Duodenal mucosa (tissue), 2 donors: Measurements from ENCODE around the gene HOXD4.

Experiments
- H3K27ac ChIP-seq: one replicate; pipeline ENCODE4 v1.7.0; 2013; ENCODE audit warnings: low read depth, low read length
- H3K27me3 ChIP-seq, 2 donors: one replicate each; pipeline ENCODE4 v1.7.0; 2013; ENCODE audit warnings: low read length in 2 of 2, control low read depth in 1 of 2; ENCODE audit not compliant: insufficient read depth in 2 of 2, control insufficient read depth in 1 of 2
- H3K36me3 ChIP-seq, 2 donors: one replicate each; pipeline ENCODE4 v1.7.0; 2013; ENCODE audit warnings: low read length in 2 of 2, control low read depth in 1 of 2; ENCODE audit not compliant: insufficient read depth in 2 of 2, control insufficient read depth in 1 of 2
- H3K4me1 ChIP-seq, 2 donors: one replicate each; pipeline ENCODE4 v1.7.0; 2013; ENCODE audit warnings: low read length in 2 of 2, control low read depth in 1 of 2; ENCODE audit not compliant: insufficient read depth in 2 of 2, control insufficient read depth in 1 of 2
- H3K4me3 ChIP-seq, 2 donors: one replicate each; pipeline ENCODE4 v1.7.0; 2013; ENCODE audit warnings: low read length in 2 of 2, low read depth in 1 of 2
- H3K9ac ChIP-seq, 2 donors: one replicate each; pipeline ENCODE4 v1.7.0; 2013; ENCODE audit warnings: low read length in 2 of 2, low read depth in 1 of 2
- H3K9me3 ChIP-seq, 2 donors: one replicate each; pipeline ENCODE4 v1.7.0; 2013; ENCODE audit warnings: low read length in 2 of 2, control low read depth in 1 of 2; ENCODE audit not compliant: control insufficient read depth in 1 of 2

Gene HOXD4

GRCh38 chr2:176181551-176181950, 30.2 kb downstream of the HOXD4 start:
- no peaks in the 10 kb centered on the region for H3K4me1 ChIP-seq
- H3K9ac ChIP-seq = no peak overlapping the region
- H3K27me3 ChIP-seq = peaks cover 48 to 71% of the 10 kb centered on the region in 2 donors
- no peaks in the 10 kb centered on the region for H3K9me3 ChIP-seq
- H3K36me3 ChIP-seq = no peaks in the 10 kb centered on the region
- no peak overlapping the region for H3K4me3 ChIP-seq
- no peak overlapping the region for H3K27ac ChIP-seq

- Histone ChIP-seq H3K9me3 (no peaks in the 10 kb centered on the region), H3K4me1 (peaks cover 8 to 9% of the 10 kb centered on the region in 2 donors), H3K27me3 (peaks cover 37 to 71% of the 10 kb centered on the region in 2 donors), H3K36me3 (no peaks in the 10 kb centered on the region), H3K9ac (no peak overlapping the region), H3K4me3 (no peak overlapping the region), H3K27ac (no peak overlapping the region)
These were observed 31.3 kb downstream of the HOXD4 start for GRCh38 chr2:176182671-176183070.

- Histone ChIP-seq H3K27me3 (peaks cover 33 to 70% of the 10 kb centered on the region in 2 donors), H3K27ac (no peak overlapping the region), H3K9me3 (no peaks in the 10 kb centered on the region), H3K4me3 (no peak overlapping the region), H3K4me1 (peaks cover 13 to 15% of the 10 kb centered on the region in 2 donors), H3K36me3 (no peaks in the 10 kb centered on the region), H3K9ac (no peak overlapping the region)
These were observed 33.4 kb downstream of the HOXD4 start for GRCh38 chr2:176184749-176185148.

- Histone ChIP-seq H3K36me3 (no peaks in the 10 kb centered on the region), H3K4me1 (peaks cover 13 to 15% of the 10 kb centered on the region in 2 donors), H3K27ac (no peak overlapping the region), H3K9ac (no peak overlapping the region), H3K4me3 (no peak overlapping the region), H3K27me3 (peaks cover 33 to 70% of the 10 kb centered on the region in 2 donors), H3K9me3 (no peaks in the 10 kb centered on the region)
These were observed 34.7 kb downstream of the HOXD4 start for GRCh38 chr2:176186024-176186423.

GRCh38 chr2:176187200-176187898, 36.0 kb downstream of the HOXD4 start:
- H3K27me3 ChIP-seq = peaks cover 42 to 78% of the 10 kb centered on the region in 2 donors
- H3K27ac ChIP-seq = no peak overlapping the region
- no peak overlapping the region for H3K9ac ChIP-seq
- H3K4me3 ChIP-seq = peak overlapping the region; percentile 63 to 73
- H3K9me3 ChIP-seq = no peaks in the 10 kb centered on the region
- no peaks in the 10 kb centered on the region for H3K36me3 ChIP-seq
- H3K4me1 ChIP-seq = peaks cover 13 to 15% of the 10 kb centered on the region in 2 donors

GRCh38 chr2:176187899-176188773, 36.8 kb downstream of the HOXD4 start, which contains the start of gene HOXD1:
TSS of gene HOXD1 (plus strand) at chr2:176188668. CDS start at chr2:176188802, 134 bp downstream.
- Histone ChIP-seq H3K4me3 (peak within 1 kb of the TSS; percentile 63 to 73), H3K36me3 (no peaks in the 10 kb centered on the region), H3K27ac (no peak within 1 kb of the TSS), H3K9me3 (no peaks in the 10 kb centered on the region), H3K4me1 (peaks cover 13 to 15% of the 10 kb centered on the region in 2 donors), H3K27me3 (peaks cover 50 to 80% of the 10 kb centered on the region in 2 donors), H3K9ac (peak within 1 kb of the TSS; percentile 25 to 38)

GRCh38 chr2:176188774-176189680, 37.7 kb downstream of the HOXD4 start:
- H3K27me3 ChIP-seq = peaks cover 46 to 86% of the 10 kb centered on the region in 2 donors
- peak overlapping the region in 1 of 2 donors; percentile 7 for H3K9ac ChIP-seq
- peaks cover 13 to 15% of the 10 kb centered on the region in 2 donors for H3K4me1 ChIP-seq
- no peak overlapping the region for H3K27ac ChIP-seq
- no peaks in the 10 kb centered on the region for H3K36me3 ChIP-seq
- H3K4me3 ChIP-seq = peak overlapping the region; percentile 63 to 73
- H3K9me3 ChIP-seq = no peaks in the 10 kb centered on the region

- Histone ChIP-seq H3K4me3 (peak overlapping the region; percentile 63 to 73), H3K27me3 (peaks cover 52 to 83% of the 10 kb centered on the region in 2 donors), H3K27ac (no peak overlapping the region), H3K9me3 (no peaks in the 10 kb centered on the region), H3K4me1 (peaks cover 13 to 15% of the 10 kb centered on the region in 2 donors), H3K36me3 (no peaks in the 10 kb centered on the region), H3K9ac (no peak overlapping the region)
These were observed 38.6 kb downstream of the HOXD4 start for GRCh38 chr2:176189681-176190641.

- H3K4me1 ChIP-seq = peaks cover 8 to 9% of the 10 kb centered on the region in 2 donors
- peaks cover 57 to 70% of the 10 kb centered on the region in 2 donors for H3K27me3 ChIP-seq
- no peak overlapping the region for H3K27ac ChIP-seq
- H3K9me3 ChIP-seq = no peaks in the 10 kb centered on the region
- H3K9ac ChIP-seq = no peak overlapping the region
- no peak overlapping the region for H3K4me3 ChIP-seq
- no peaks in the 10 kb centered on the region for H3K36me3 ChIP-seq
These were observed 41.0 kb downstream of the HOXD4 start for GRCh38 chr2:176192351-176192750.
